HCT116 (cell line): Measurements from ENCODE around the gene SLC5A1. TPM values are rescaled to one million over a fixed set of nuclear protein-coding genes. Genes with fewer than 3 reads are reported as not detected.
"Not testable (repeated sequence)": the region's sequence is repeated elsewhere in the genome, so short reads cannot be mapped to it uniquely, and the experiment has no call there.

Experiments used
- ATAC-seq: fragments of 200-7000 bp; cut with Tn5 transposase; 2 replicates; pipeline ENCODE4 v1.9.1; 2020; ENCODE audit warnings: mild to moderate bottlenecking, moderate library complexity
- BruUV-seq: library from RNA; stranded (reverse); fragments of 400-500 nt; replicated peaks from 2 replicates; lab custom pipeline; 2021; lab: Mats Ljungman, UMichigan
- CTCF ChIA-PET: fragments of 300-600 bp; sonication (Branson Sonifier 250); formaldehyde crosslinking; loops from one replicate; lab custom pipeline; 2021; ENCODE audit warnings: antibody characterized with exemption; lab: Charles Lee
- POLR2A ChIA-PET: fragments of 300-600, 350-600 bp; sonication (Branson Sonifier 250); formaldehyde crosslinking; loops from one replicate; lab custom pipeline; 2021; ENCODE audit warnings: antibody characterized with exemption; lab: Charles Lee
- RAD21 ChIA-PET, 2 experiments: fragments of 300-600 bp; sonication (Branson Sonifier 250); formaldehyde crosslinking; loops; one replicate each; lab custom pipeline; 2023; ENCODE audit warnings: low total read pairs in 2 of 2; ENCODE audit not compliant: uncharacterized antibody in 2 of 2, unreplicated experiment in 2 of 2, low non-redundant PET in 1 of 2; lab: Charles Lee
- DNase-seq: peaks from one replicate; pipeline ENCODE4 v3.0.0-alpha.2; 2010; ENCODE audit warnings: low read depth, low spot score
- H2AFZ ChIP-seq: fragments of 200-600 bp; shearing (Covaris generic), sonication (generic); 2 replicates; pipeline ENCODE4 v1.6.1; 2017; ENCODE audit warnings: low read depth, mixed run types, mixed read lengths, antibody characterized with exemption, low read length; ENCODE audit not compliant: poor library complexity, severe bottlenecking
- H3K27ac ChIP-seq: 2 replicates; pipeline ENCODE4 v1.5.1; 2012; ENCODE audit warnings: low read depth, low read length
- H3K27me3 ChIP-seq: fragments of 200-600 bp; sonication (generic); 2 replicates; pipeline ENCODE4 v1.6.1; 2016; ENCODE audit warnings: mixed run types, low read length, mixed read lengths; ENCODE audit not compliant: insufficient read depth
- H3K36me3 ChIP-seq, 2 experiments: fragments of 200-500 bp in 1 of 2; fragments of 200-600 bp in 1 of 2; sonication (Bioruptor generic) in 1 of 2; sonication (generic) in 1 of 2; 2 replicates each; pipeline versions ENCODE4 v1.5.1 to v1.6.1; 2014 to 2016; ENCODE audit warnings: low read length in 2 of 2, inconsistent platforms in 1 of 2, mixed read lengths in 1 of 2, mixed run types in 1 of 2; ENCODE audit not compliant: insufficient read depth in 2 of 2, control insufficient read depth in 1 of 2
- H3K4me1 ChIP-seq, 2 experiments: fragments of 200-600 bp in 1 of 2; sonication (generic) in 1 of 2; 2 replicates each; pipeline versions ENCODE4 v1.5.1 to v1.6.1; 2012 to 2017; ENCODE audit warnings: low read length in 2 of 2, inconsistent platforms in 1 of 2, mild to moderate bottlenecking in 1 of 2, mixed read lengths in 1 of 2, mixed run types in 1 of 2, moderate library complexity in 1 of 2; ENCODE audit not compliant: insufficient read depth in 2 of 2, control insufficient read depth in 1 of 2
- H3K4me2 ChIP-seq: fragments of 200-600 bp; sonication (generic); 2 replicates; pipeline ENCODE4 v1.6.1; 2017; ENCODE audit warnings: mixed run types, low read length, mixed read lengths
- H3K4me3 ChIP-seq, 2 experiments: fragments of 200-600 bp in 1 of 2; sonication (generic) in 1 of 2; replicated peaks in 1 of 2; 2 replicates each; pipeline ENCODE4 v1.5.1; 2011 to 2016; ENCODE audit warnings: low read length in 2 of 2, control low read depth in 1 of 2, low read depth in 1 of 2, mild to moderate bottlenecking in 1 of 2, mixed read lengths in 1 of 2, mixed run types in 1 of 2
- H3K79me2 ChIP-seq: fragments of 200-600 bp; sonication (generic); 2 replicates; pipeline ENCODE4 v1.6.1; 2017; ENCODE audit warnings: mild to moderate bottlenecking, mixed run types, low read length, moderate library complexity, mixed read lengths; ENCODE audit not compliant: insufficient read depth
- H3K9ac ChIP-seq: fragments of 200-600 bp; sonication (generic); 2 replicates; pipeline ENCODE4 v1.6.1; 2016; ENCODE audit warnings: low read length, mixed read lengths
- H3K9me2 ChIP-seq: fragments of 200-600 bp; sonication (generic), shearing (Covaris generic); 2 replicates; pipeline ENCODE4 v1.6.1; 2017; ENCODE audit warnings: mixed run types, mild to moderate bottlenecking, moderate library complexity; ENCODE audit not compliant: insufficient read depth
- H3K9me3 ChIP-seq, 2 experiments: fragments of 200-500 bp in 1 of 2; fragments of 200-600 bp in 1 of 2; sonication (Bioruptor generic) in 1 of 2; sonication (generic) in 1 of 2; 2 replicates each; pipeline ENCODE4 v1.6.1; 2014 to 2017; ENCODE audit warnings: low read length in 2 of 2, mixed read lengths in 2 of 2, inconsistent platforms in 1 of 2, low read depth in 1 of 2, mild to moderate bottlenecking in 1 of 2, mixed run types in 1 of 2, moderate library complexity in 1 of 2; ENCODE audit not compliant: control insufficient read depth in 1 of 2, insufficient read depth in 1 of 2
- H4K20me1 ChIP-seq: fragments of 200-600 bp; sonication (generic), shearing (Covaris generic); 2 replicates; pipeline ENCODE4 v1.6.1; 2017; ENCODE audit warnings: mixed run types, mild to moderate bottlenecking, moderate library complexity; ENCODE audit not compliant: insufficient read depth
- EGR1 ChIP-seq: IDR thresholded peaks from 2 replicates; pipeline ENCODE4 v1.6.1; 2012; ENCODE audit warnings: low read depth
- ELF1 ChIP-seq: IDR thresholded peaks from 2 replicates; pipeline ENCODE4 v1.6.1; 2012; ENCODE audit warnings: low read depth, borderline replicate concordance
- EZH2 ChIP-seq: fragments of 200-600 bp; sonication (generic); IDR thresholded peaks from 2 replicates; pipeline ENCODE4 v1.6.1; 2017; ENCODE audit warnings: antibody characterized with exemption, mixed run types
- FOSL1 ChIP-seq: IDR thresholded peaks from 2 replicates; pipeline ENCODE4 v1.6.1; 2012; ENCODE audit warnings: low read depth
- JUND ChIP-seq: IDR thresholded peaks from 2 replicates; pipeline ENCODE4 v1.6.1; 2012
- POLR2A ChIP-seq: IDR thresholded peaks from 2 replicates; pipeline ENCODE4 v1.7.0; 2011; ENCODE audit warnings: borderline replicate concordance; ENCODE audit not compliant: insufficient read depth, insufficient read length; ENCODE audit errors: extremely low read depth
- POLR2AphosphoS5 ChIP-seq: IDR thresholded peaks from 2 replicates; pipeline ENCODE4 v1.6.1; 2011; ENCODE audit warnings: mild to moderate bottlenecking, low read depth, low read length, moderate library complexity
- RAD21 ChIP-seq: IDR thresholded peaks from 2 replicates; pipeline ENCODE4 v1.6.1; 2012; ENCODE audit warnings: low read depth, mild to moderate bottlenecking
- SIN3A ChIP-seq: IDR thresholded peaks from 2 replicates; pipeline ENCODE4 v1.6.1; 2012; ENCODE audit warnings: low read depth
- SP1 ChIP-seq: IDR thresholded peaks from 2 replicates; pipeline ENCODE4 v1.6.1; 2012; ENCODE audit warnings: low read depth
- YY1 ChIP-seq: IDR thresholded peaks from 2 replicates; pipeline ENCODE4 v1.6.1; 2011; ENCODE audit warnings: low read length, low read depth, moderate library complexity, mild to moderate bottlenecking; ENCODE audit not compliant: insufficient replicate concordance; ENCODE audit errors: extremely low read depth
- ZFX ChIP-seq: fragments of 450-650 bp; IDR thresholded peaks from 2 replicates; pipeline ENCODE4 v1.6.1; 2017
- ZNF274 ChIP-seq: fragments of 200-500 bp; sonication (Bioruptor generic); IDR thresholded peaks from 2 replicates; pipeline ENCODE4 v1.6.1; 2014; ENCODE audit warnings: mild to moderate bottlenecking, low read depth, low read length, inconsistent platforms
- intact Hi-C: fragments of 100-400 bp; cut with micrococcal nuclease; formaldehyde crosslinking; loops from 2 replicates; pipeline ENCODE4 v1.10.0; 2022
- total RNA-seq: library from RNA; stranded (reverse); gene quantifications from one replicate; pipeline ENCODE4 v1.2.1, GENCODE V29; 2021; ENCODE audit not compliant: unreplicated experiment
- TF ChIP-seq, protein P1 (sequence below): IDR thresholded peaks from 2 replicates; pipeline ENCODE4 v1.6.1; 2012
- TF ChIP-seq, protein P2 (sequence below): IDR thresholded peaks from 2 replicates; pipeline ENCODE4 v1.6.1; 2012; ENCODE audit warnings: low read depth
- TF ChIP-seq, protein P3 (sequence below): IDR thresholded peaks from 2 replicates; pipeline ENCODE4 v1.6.1; 2012

The SLC5A1 gene
- total RNA-seq, 1 experiment from 2014 or later: 0.32 TPM

DNA sequence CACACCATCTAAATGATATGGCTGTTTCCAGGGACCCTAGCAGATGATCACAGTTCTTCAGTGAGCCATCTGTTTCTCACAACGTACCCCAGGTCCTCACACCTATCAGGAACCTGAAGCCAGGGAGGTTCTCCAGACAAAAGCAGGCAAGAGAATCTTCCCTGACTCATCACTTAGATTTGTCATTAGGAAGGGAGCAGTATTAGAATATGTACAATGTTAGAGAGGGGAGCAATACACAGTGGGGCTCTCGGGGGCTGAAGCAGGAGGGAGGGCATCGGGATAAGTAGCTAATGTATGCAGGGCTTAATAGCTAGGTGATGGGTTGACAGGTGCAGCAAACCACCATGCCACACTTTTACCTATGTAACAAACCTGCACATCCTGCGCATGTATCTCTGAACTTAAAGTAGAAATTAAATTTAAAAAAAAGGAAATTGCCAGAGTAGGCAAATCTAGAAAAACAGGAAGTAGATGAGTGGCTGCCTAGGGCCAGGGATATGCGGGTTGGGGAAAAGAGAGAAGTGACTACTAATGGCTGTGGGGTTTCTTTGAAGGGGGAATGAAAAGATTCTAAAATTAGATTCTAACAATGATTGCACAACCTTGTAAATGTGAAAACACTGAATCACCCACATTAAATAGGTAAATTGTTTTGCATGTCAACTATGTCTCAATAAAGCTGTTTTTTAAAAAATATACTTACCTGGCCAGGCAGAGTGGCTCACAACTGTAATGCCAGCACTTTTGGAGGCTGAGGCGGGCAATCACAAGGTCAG lies 101.6 kb downstream of the SLC5A1 start:
- no peak overlapping the region for H3K9ac ChIP-seq
- H3K27ac ChIP-seq: no peak overlapping the region
- H4K20me1 ChIP-seq: no peaks in the 10 kb centered on the region
- no peak for TF ChIP-seq POLR2A
- no peak for TF ChIP-seq POLR2AphosphoS5
- no peak for TF ChIP-seq ZNF274
- no peak for TF ChIP-seq FOSL1
- no peak for TF ChIP-seq ELF1
- no peak for TF ChIP-seq JUND
- TF ChIP-seq ZFX: no peak
- TF ChIP-seq, protein P1, sequence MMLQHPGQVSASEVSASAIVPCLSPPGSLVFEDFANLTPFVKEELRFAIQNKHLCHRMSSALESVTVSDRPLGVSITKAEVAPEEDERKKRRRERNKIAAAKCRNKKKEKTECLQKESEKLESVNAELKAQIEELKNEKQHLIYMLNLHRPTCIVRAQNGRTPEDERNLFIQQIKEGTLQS: no peak
- no peak for TF ChIP-seq SIN3A
- TF ChIP-seq YY1: no peak
- TF ChIP-seq, protein P2, sequence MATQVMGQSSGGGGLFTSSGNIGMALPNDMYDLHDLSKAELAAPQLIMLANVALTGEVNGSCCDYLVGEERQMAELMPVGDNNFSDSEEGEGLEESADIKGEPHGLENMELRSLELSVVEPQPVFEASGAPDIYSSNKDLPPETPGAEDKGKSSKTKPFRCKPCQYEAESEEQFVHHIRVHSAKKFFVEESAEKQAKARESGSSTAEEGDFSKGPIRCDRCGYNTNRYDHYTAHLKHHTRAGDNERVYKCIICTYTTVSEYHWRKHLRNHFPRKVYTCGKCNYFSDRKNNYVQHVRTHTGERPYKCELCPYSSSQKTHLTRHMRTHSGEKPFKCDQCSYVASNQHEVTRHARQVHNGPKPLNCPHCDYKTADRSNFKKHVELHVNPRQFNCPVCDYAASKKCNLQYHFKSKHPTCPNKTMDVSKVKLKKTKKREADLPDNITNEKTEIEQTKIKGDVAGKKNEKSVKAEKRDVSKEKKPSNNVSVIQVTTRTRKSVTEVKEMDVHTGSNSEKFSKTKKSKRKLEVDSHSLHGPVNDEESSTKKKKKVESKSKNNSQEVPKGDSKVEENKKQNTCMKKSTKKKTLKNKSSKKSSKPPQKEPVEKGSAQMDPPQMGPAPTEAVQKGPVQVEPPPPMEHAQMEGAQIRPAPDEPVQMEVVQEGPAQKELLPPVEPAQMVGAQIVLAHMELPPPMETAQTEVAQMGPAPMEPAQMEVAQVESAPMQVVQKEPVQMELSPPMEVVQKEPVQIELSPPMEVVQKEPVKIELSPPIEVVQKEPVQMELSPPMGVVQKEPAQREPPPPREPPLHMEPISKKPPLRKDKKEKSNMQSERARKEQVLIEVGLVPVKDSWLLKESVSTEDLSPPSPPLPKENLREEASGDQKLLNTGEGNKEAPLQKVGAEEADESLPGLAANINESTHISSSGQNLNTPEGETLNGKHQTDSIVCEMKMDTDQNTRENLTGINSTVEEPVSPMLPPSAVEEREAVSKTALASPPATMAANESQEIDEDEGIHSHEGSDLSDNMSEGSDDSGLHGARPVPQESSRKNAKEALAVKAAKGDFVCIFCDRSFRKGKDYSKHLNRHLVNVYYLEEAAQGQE: no peak
- TF ChIP-seq EZH2: no peak
- TF ChIP-seq RAD21: no peak
- no peak for TF ChIP-seq SP1
- TF ChIP-seq, protein P3, sequence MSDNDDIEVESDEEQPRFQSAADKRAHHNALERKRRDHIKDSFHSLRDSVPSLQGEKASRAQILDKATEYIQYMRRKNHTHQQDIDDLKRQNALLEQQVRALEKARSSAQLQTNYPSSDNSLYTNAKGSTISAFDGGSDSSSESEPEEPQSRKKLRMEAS: no peak
- no peak for TF ChIP-seq EGR1
- DNase-seq (no peak), ATAC-seq (no peak)
- ChIA-PET POLR2A (no interaction called here), CTCF (no interaction called here), RAD21 (no interaction called here)
- no peak overlapping the region for H3K4me3 ChIP-seq
- intact Hi-C loops: no loop called here
- no peak overlapping the region for H2AFZ ChIP-seq
- no peaks in the 10 kb centered on the region for H3K79me2 ChIP-seq
- no peaks in the 10 kb centered on the region for H3K4me1 ChIP-seq
- H3K27me3 ChIP-seq: no peaks in the 10 kb centered on the region
- no peaks in the 10 kb centered on the region for H3K36me3 ChIP-seq
- H3K4me2 ChIP-seq: no peak overlapping the region
- BruUV-seq: no TSS peak
- H3K9me3 ChIP-seq: no peaks in the 10 kb centered on the region
- no peaks in the 10 kb centered on the region for H3K9me2 ChIP-seq

DNA sequence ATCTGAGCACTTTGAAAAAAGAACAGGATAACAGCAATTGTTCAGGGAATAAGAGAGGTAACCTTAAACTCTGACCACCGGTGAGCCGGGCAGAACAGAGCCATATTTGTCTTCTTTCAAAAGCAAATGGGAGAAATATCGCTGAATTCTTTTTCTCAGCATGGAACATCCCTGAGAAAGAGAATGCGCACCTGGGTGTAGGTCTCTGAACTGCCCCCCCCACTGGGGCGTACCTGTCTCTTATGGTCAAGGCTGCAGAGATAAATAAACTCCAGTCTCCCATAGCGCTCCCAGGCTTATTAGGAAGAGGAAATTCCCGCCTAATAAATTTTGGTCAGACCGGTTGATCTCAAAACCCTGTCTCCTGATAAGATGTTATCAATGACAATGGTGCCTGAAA lies 104.1 kb downstream of the SLC5A1 start:
- DNase-seq, H3K27me3 ChIP-seq, H3K9ac ChIP-seq, H2AFZ ChIP-seq, CTCF ChIA-PET, H3K27ac ChIP-seq, ATAC-seq, H4K20me1 ChIP-seq, H3K4me2 ChIP-seq, BruUV-seq, POLR2A ChIA-PET, H3K9me2 ChIP-seq, intact Hi-C loops, H3K4me1 ChIP-seq, H3K9me3 ChIP-seq, H3K36me3 ChIP-seq, H3K79me2 ChIP-seq, RAD21 ChIA-PET, H3K4me3 ChIP-seq: not testable (repeated sequence)
